ENCODE data around the gene AVPR1B. TPM values are rescaled to one million over a fixed set of nuclear protein-coding genes. Genes with fewer than 3 reads are reported as not detected.

The AVPR1B gene
- polyA plus RNA-seq, 2 of the 4 experiments (the other 2 are of a cell fraction), result not detected

GRCh38 chr1:206133751-206134415, 16.7 kb upstream of the AVPR1B start (continued):
- TF ChIP-seq, protein P1, sequence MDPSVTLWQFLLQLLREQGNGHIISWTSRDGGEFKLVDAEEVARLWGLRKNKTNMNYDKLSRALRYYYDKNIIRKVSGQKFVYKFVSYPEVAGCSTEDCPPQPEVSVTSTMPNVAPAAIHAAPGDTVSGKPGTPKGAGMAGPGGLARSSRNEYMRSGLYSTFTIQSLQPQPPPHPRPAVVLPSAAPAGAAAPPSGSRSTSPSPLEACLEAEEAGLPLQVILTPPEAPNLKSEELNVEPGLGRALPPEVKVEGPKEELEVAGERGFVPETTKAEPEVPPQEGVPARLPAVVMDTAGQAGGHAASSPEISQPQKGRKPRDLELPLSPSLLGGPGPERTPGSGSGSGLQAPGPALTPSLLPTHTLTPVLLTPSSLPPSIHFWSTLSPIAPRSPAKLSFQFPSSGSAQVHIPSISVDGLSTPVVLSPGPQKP (IDR thresholded peaks at IDR 0.05; ENCODE audit: low read depth, low read length), result no peak
- no peak for TF ChIP-seq HOXA7 (CRISPR knock-in tag; IDR thresholded peaks at IDR 0.05)

DNA sequence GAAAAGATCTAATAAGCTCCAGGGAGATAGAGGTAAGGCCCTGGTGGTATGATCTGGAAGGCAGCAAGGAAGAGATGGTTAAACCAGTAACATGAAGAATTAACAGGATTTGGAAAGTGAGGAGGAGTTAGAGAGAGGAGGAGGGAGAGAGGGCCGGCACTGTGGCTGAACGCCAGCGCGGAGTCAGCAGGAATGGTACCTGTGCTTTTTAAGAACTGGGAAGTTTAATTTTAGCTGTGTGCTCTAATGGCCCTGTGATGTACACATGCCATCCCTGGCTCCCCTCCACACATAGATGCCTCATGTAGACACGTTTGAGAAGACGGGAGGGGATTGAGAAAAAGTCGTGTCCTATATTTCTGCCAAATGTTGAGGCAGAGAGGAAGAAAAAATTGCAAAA, 13.8 kb upstream of the AVPR1B start:
- FAIRE-seq, result no peak
- TF ChIP-seq JUNB (IDR thresholded peaks at IDR 0.05) (no peak), TFCP2L1 (CRISPR knock-in tag; IDR thresholded peaks at IDR 0.05) (no peak), FOSB (CRISPR knock-in tag; IDR thresholded peaks at IDR 0.05) (no peak), EHF (CRISPR knock-in tag; IDR thresholded peaks at IDR 0.05) (no peak), MYC (IDR thresholded peaks at IDR 0.05; ENCODE audit: borderline replicate concordance, low read length) (no peak), SMC3 (IDR thresholded peaks at IDR 0.05) (no peak), FOXS1 (CRISPR knock-in tag; IDR thresholded peaks at IDR 0.05) (no peak), RFX5 (IDR thresholded peaks at IDR 0.05) (no peak), ZSCAN20 (CRISPR knock-in tag; IDR thresholded peaks at IDR 0.05) (no peak), RARB (CRISPR knock-in tag; IDR thresholded peaks at IDR 0.05) (no peak), KDM1A (IDR thresholded peaks at IDR 0.05; ENCODE audit: low read depth) (no peak), CBX2 (IDR thresholded peaks at IDR 0.05; ENCODE audit: borderline replicate concordance, low read depth) (no peak), ZNF302 (CRISPR knock-in tag; IDR thresholded peaks at IDR 0.05) (no peak), JUN (IDR thresholded peaks at IDR 0.05) (no peak), HOXB13 (CRISPR knock-in tag; IDR thresholded peaks at IDR 0.05; ENCODE audit: low read depth) (no peak), HDAC2 (IDR thresholded peaks at IDR 0.05) (no peak), BHLHE40 (IDR thresholded peaks at IDR 0.05; ENCODE audit: low read depth, low read length) (no peak)
- TF ChIP-seq, protein P1 (IDR thresholded peaks at IDR 0.05; ENCODE audit: low read depth, low read length), result no peak
- no peak overlapping the region for H3K4me2 ChIP-seq

DNA sequence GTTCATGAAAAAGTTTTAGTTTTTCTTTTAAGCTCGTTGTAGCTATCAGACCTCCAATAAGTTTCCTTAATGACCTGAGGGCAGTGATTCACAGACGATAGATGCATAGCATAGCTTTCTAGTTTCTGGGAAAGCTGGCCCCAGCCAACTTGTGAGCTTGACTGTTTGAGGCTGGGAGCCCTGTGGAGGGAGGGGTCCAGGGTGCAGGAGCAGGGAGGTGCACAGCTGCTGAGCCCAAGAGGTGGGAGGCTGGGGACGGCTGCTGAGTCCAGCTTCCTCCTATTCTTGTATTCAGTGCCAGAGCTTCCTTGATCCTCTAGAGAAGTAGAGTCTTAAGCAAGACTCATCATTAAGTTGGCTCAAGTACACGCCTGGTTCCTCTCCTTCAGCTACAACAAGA, 11.0 kb upstream of the AVPR1B start:
- Histone ChIP-seq H3K4me1 (no peaks in the 10 kb centered on the region), H3K9me3 (peaks cover 3% of the 10 kb centered on the region; the same call in 2 of the 3 replicates), H3K4me3 (no peak overlapping the region), H3K4me2 (no peak overlapping the region), H3K27ac (no peak overlapping the region)
- TF ChIP-seq EHMT2 (IDR thresholded peaks at IDR 0.05; ENCODE audit: low read depth), result no peak
- TF ChIP-seq GATA3 (IDR thresholded peaks at IDR 0.05; ENCODE audit: borderline replicate concordance), result no peak
- TF ChIP-seq, protein P1 (IDR thresholded peaks at IDR 0.05; ENCODE audit: low read depth, low read length), result no peak
- no peak for TF ChIP-seq TP53 (CRISPR knock-in tag; IDR thresholded peaks at IDR 0.05)
- TF ChIP-seq, protein P2, sequence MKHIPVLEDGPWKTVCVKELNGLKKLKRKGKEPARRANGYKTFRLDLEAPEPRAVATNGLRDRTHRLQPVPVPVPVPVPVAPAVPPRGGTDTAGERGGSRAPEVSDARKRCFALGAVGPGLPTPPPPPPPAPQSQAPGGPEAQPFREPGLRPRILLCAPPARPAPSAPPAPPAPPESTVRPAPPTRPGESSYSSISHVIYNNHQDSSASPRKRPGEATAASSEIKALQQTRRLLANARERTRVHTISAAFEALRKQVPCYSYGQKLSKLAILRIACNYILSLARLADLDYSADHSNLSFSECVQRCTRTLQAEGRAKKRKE (CRISPR knock-in tag; IDR thresholded peaks at IDR 0.05; ENCODE audit: low read depth), result no peak
- TF ChIP-seq, protein P3, sequence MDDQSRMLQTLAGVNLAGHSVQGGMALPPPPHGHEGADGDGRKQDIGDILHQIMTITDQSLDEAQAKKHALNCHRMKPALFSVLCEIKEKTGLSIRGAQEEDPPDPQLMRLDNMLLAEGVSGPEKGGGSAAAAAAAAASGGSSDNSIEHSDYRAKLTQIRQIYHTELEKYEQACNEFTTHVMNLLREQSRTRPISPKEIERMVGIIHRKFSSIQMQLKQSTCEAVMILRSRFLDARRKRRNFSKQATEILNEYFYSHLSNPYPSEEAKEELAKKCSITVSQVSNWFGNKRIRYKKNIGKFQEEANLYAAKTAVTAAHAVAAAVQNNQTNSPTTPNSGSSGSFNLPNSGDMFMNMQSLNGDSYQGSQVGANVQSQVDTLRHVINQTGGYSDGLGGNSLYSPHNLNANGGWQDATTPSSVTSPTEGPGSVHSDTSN (IDR thresholded peaks at IDR 0.05), result no peak
- no peak for TF ChIP-seq MYC (IDR thresholded peaks at IDR 0.05; ENCODE audit: borderline replicate concordance, low read length)
- ChIA-PET POLR2A (no interaction called here), CTCF (interaction anchor here (0.7 to 3.0 kb wide), 7 partner anchors 9 to 337 kb away, joined by 3 to 14 read pairs (median 5); no protein-coding TSS in a partner anchor)
- no peak for FAIRE-seq
- 27% methylated on average over 4 of the region's 4 CpGs for whole genome bisulfite sequencing (ENCODE audit: missing lambda C conversion rate)
- no peak for DNase-seq (ENCODE audit: low read depth in 1 of 2, low spot score in 1 of 2)
- no peak for ATAC-seq

More for the DNA sequence above, 13.8 kb upstream of the AVPR1B start:
- Histone ChIP-seq H3K27ac (no peak overlapping the region), H3K4me3 (no peak overlapping the region), H3K4me1 (no peaks in the 10 kb centered on the region), H3K9me3 (no peaks in the 10 kb centered on the region)
- 66% methylated on average over 7 of the region's 7 CpGs for WGBS (ENCODE audit: missing lambda C conversion rate)
- ATAC-seq (no peak), DNase-seq (ENCODE audit: low read depth in 1 of 2, low spot score in 1 of 2) (no peak)
- ChIA-PET CTCF (interaction anchor here (1.8 kb wide), 1 partner anchor 20 kb away, joined by 4 read pairs; no protein-coding TSS in a partner anchor), POLR2A (no interaction called here)
